Activated naive CD8-positive, alpha-beta T cell treated with anti-CD3 and anti-CD28 coated beads, Interleukin-2, amount 50 U/mL, for 24 hours (primary cell): ENCODE measurements around the gene SLC16A11.
"Not testable (repeated sequence)": the region's sequence is repeated elsewhere in the genome, so short reads cannot be mapped to it uniquely, and the experiment has no call there.

Source experiments
- ATAC-seq: fragments of 150-1000 bp; cut with Tn5 transposase; one replicate; pipeline ENCODE4 v1.10.0; 2021
- DNase-seq: peaks from one replicate; pipeline ENCODE4 v3.0.0; 2021
- H3K27ac Mint-ChIP-seq: one replicate; pipeline ENCODE4 v1.8.0; 2021; ENCODE audit warnings: mild to moderate bottlenecking, mixed read lengths
- H3K27me3 Mint-ChIP-seq: one replicate; pipeline ENCODE4 v1.8.0; 2021; ENCODE audit warnings: mixed read lengths
- H3K36me3 Mint-ChIP-seq: one replicate; pipeline ENCODE4 v1.8.0; 2021; ENCODE audit warnings: low read depth, mixed read lengths
- H3K4me1 Mint-ChIP-seq: one replicate; pipeline ENCODE4 v1.8.0; 2021; ENCODE audit warnings: mixed read lengths
- H3K4me3 Mint-ChIP-seq: one replicate; pipeline ENCODE4 v1.8.0; 2021; ENCODE audit warnings: mild to moderate bottlenecking, moderate library complexity, mixed read lengths
- H3K9me3 Mint-ChIP-seq: one replicate; pipeline ENCODE4 v1.8.0; 2021; ENCODE audit warnings: mixed read lengths

The SLC16A11 gene

GRCh38 chr17:6995500-6996255 is 48.2 kb downstream of the SLC16A11 start, which contains the start of gene ALOX12:
ALOX12 (plus strand) TSS chr17:6996049; CDS start chr17:6996118, 69 bp downstream.
- Mint-ChIP-seq H3K4me3 (no peak within 1 kb of the TSS), H3K27me3 (no peaks in the 10 kb centered on the region), H3K27ac (no peak within 1 kb of the TSS), H3K36me3 (peaks cover 14% of the 10 kb centered on the region), H3K9me3 (no peaks in the 10 kb centered on the region), H3K4me1 (no peaks in the 10 kb centered on the region)
- DNase-seq (no peak), ATAC-seq (no peak)

- no peaks in the 10 kb centered on the region for H3K4me1 Mint-ChIP-seq
- no peaks in the 10 kb centered on the region for H3K27me3 Mint-ChIP-seq
- ATAC-seq, result no peak
- H3K9me3 Mint-ChIP-seq, result no peaks in the 10 kb centered on the region
- no peak overlapping the region for H3K4me3 Mint-ChIP-seq
- H3K27ac Mint-ChIP-seq, result no peak overlapping the region
- DNase-seq, result no peak
- peaks cover 14% of the 10 kb centered on the region for H3K36me3 Mint-ChIP-seq
Observed at GRCh38 chr17:6994666-6995256, 49.1 kb downstream of the SLC16A11 start.

GRCh38 chr17:6994118-6994598 is 49.7 kb downstream of the SLC16A11 start:
- no peaks in the 10 kb centered on the region for H3K27me3 Mint-ChIP-seq
- ATAC-seq (no peak), DNase-seq (no peak)
- no peaks in the 10 kb centered on the region for H3K9me3 Mint-ChIP-seq
- no peak overlapping the region for H3K27ac Mint-ChIP-seq
- H3K4me1 Mint-ChIP-seq, result no peaks in the 10 kb centered on the region
- H3K36me3 Mint-ChIP-seq, result peaks cover 14% of the 10 kb centered on the region
- H3K4me3 Mint-ChIP-seq, result no peak overlapping the region

- H3K4me1 Mint-ChIP-seq, H3K9me3 Mint-ChIP-seq, ATAC-seq, H3K4me3 Mint-ChIP-seq, H3K27ac Mint-ChIP-seq, DNase-seq, H3K27me3 Mint-ChIP-seq: not testable (repeated sequence)
- H3K36me3 Mint-ChIP-seq, result peaks cover 14% of the 10 kb centered on the region
Observed at GRCh38 chr17:6993613-6994056, 50.3 kb downstream of the SLC16A11 start.
